Endothelial cell (in vitro differentiated cells): ENCODE data around the gene PADI1. TPM values are rescaled to one million over a fixed set of nuclear protein-coding genes. Genes with fewer than 3 reads are reported as not detected.

ENCODE experiments used
- DNase-seq: peaks from one replicate; pipeline ENCODE4 v3.0.0; 2021; ENCODE audit warnings: low spot score
- H3K27ac Mint-ChIP-seq: one replicate; pipeline ENCODE4 v1.8.0; 2021; ENCODE audit warnings: mixed read lengths, inconsistent platforms; ENCODE audit not compliant: unreplicated experiment
- H3K27me3 Mint-ChIP-seq: one replicate; pipeline ENCODE4 v1.8.0; 2021; ENCODE audit warnings: mild to moderate bottlenecking, moderate library complexity, mixed read lengths, inconsistent platforms; ENCODE audit not compliant: unreplicated experiment
- H3K36me3 Mint-ChIP-seq: one replicate; pipeline ENCODE4 v1.8.0; 2021; ENCODE audit warnings: mild to moderate bottlenecking, low read depth, mixed read lengths, inconsistent platforms; ENCODE audit not compliant: unreplicated experiment
- H3K4me1 Mint-ChIP-seq: one replicate; pipeline ENCODE4 v1.8.0; 2021; ENCODE audit warnings: mild to moderate bottlenecking, mixed read lengths, inconsistent platforms; ENCODE audit not compliant: unreplicated experiment
- H3K4me3 Mint-ChIP-seq: one replicate; pipeline ENCODE4 v1.8.0; 2021; ENCODE audit warnings: mild to moderate bottlenecking, mixed read lengths, inconsistent platforms; ENCODE audit not compliant: unreplicated experiment
- H3K9me3 Mint-ChIP-seq: one replicate; pipeline ENCODE4 v1.8.0; 2021; ENCODE audit warnings: mixed read lengths, inconsistent platforms; ENCODE audit not compliant: unreplicated experiment
- total RNA-seq: library from RNA; stranded (reverse); fragmentation: NEBNext Ultra II Directional; extraction: Animal tissue kit (Norgen Biotek cat#: 25700); gene quantifications from one replicate; pipeline ENCODE4 v1.2.1, GENCODE V29; 2021; ENCODE audit not compliant: unreplicated experiment
- TF ChIP-seq, protein P1 (sequence below): fragments of 200-600 bp; sonication (generic); IDR thresholded peaks from one replicate; pipeline ENCODE4 v1.5.0; 2021; ENCODE audit warnings: antibody characterized with exemption; ENCODE audit not compliant: unreplicated experiment

PADI1 gene
- total RNA-seq, 1 donor from 2014 or later = 0.08 TPM

GRCh38 chr1:17220287-17220686 is 15.4 kb downstream of the PADI1 start:
- Mint-ChIP-seq H3K4me1 (no peaks in the 10 kb centered on the region), H3K9me3 (no peaks in the 10 kb centered on the region), H3K4me3 (no peak overlapping the region), H3K27ac (no peak overlapping the region), H3K36me3 (no peaks in the 10 kb centered on the region), H3K27me3 (peaks cover 8% of the 10 kb centered on the region)
- TF ChIP-seq, protein P1, sequence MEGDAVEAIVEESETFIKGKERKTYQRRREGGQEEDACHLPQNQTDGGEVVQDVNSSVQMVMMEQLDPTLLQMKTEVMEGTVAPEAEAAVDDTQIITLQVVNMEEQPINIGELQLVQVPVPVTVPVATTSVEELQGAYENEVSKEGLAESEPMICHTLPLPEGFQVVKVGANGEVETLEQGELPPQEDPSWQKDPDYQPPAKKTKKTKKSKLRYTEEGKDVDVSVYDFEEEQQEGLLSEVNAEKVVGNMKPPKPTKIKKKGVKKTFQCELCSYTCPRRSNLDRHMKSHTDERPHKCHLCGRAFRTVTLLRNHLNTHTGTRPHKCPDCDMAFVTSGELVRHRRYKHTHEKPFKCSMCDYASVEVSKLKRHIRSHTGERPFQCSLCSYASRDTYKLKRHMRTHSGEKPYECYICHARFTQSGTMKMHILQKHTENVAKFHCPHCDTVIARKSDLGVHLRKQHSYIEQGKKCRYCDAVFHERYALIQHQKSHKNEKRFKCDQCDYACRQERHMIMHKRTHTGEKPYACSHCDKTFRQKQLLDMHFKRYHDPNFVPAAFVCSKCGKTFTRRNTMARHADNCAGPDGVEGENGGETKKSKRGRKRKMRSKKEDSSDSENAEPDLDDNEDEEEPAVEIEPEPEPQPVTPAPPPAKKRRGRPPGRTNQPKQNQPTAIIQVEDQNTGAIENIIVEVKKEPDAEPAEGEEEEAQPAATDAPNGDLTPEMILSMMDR = no peak
- DNase-seq = no peak

GRCh38 chr1:17222557-17222956 is 17.6 kb downstream of the PADI1 start:
- no peaks in the 10 kb centered on the region for H3K36me3 Mint-ChIP-seq
- H3K27ac Mint-ChIP-seq = no peak overlapping the region
- TF ChIP-seq, protein P1 = no peak
- peaks cover 4% of the 10 kb centered on the region for H3K27me3 Mint-ChIP-seq
- no peaks in the 10 kb centered on the region for H3K4me1 Mint-ChIP-seq
- no peak overlapping the region for H3K4me3 Mint-ChIP-seq
- DNase-seq = no peak
- no peaks in the 10 kb centered on the region for H3K9me3 Mint-ChIP-seq

GRCh38 chr1:17224434-17224833 is 19.5 kb downstream of the PADI1 start:
- TF ChIP-seq, protein P1 = no peak
- no peaks in the 10 kb centered on the region for H3K36me3 Mint-ChIP-seq
- no peak for DNase-seq
- no peaks in the 10 kb centered on the region for H3K9me3 Mint-ChIP-seq
- no peaks in the 10 kb centered on the region for H3K4me1 Mint-ChIP-seq
- no peak overlapping the region for H3K4me3 Mint-ChIP-seq
- H3K27me3 Mint-ChIP-seq = peaks cover 4% of the 10 kb centered on the region
- no peak overlapping the region for H3K27ac Mint-ChIP-seq

- H3K27ac Mint-ChIP-seq = no peak overlapping the region
- H3K9me3 Mint-ChIP-seq = no peaks in the 10 kb centered on the region
- DNase-seq = no peak
- H3K36me3 Mint-ChIP-seq = no peaks in the 10 kb centered on the region
- TF ChIP-seq, protein P1 = no peak
- H3K27me3 Mint-ChIP-seq = peaks cover 4% of the 10 kb centered on the region
- H3K4me3 Mint-ChIP-seq = no peak overlapping the region
- H3K4me1 Mint-ChIP-seq = no peaks in the 10 kb centered on the region
These were observed 20.2 kb downstream of the PADI1 start for GRCh38 chr1:17225140-17225539.

- H3K4me1 Mint-ChIP-seq = no peaks in the 10 kb centered on the region
- no peak overlapping the region for H3K4me3 Mint-ChIP-seq
- peak overlapping the region; percentile 81 for H3K27ac Mint-ChIP-seq
- H3K36me3 Mint-ChIP-seq = no peaks in the 10 kb centered on the region
- TF ChIP-seq, protein P1 = no peak
- DNase-seq = no peak
- peaks cover under 1% of the 10 kb centered on the region for H3K27me3 Mint-ChIP-seq
- H3K9me3 Mint-ChIP-seq = no peaks in the 10 kb centered on the region
These were observed 22.5 kb downstream of the PADI1 start for GRCh38 chr1:17227358-17227915.
